Neural cell (in vitro differentiated cells): ENCODE data around the gene FABP6. TPM values are rescaled to one million over a fixed set of nuclear protein-coding genes. Genes with fewer than 3 reads are reported as not detected.

Source experiments
- H2AFZ ChIP-seq: fragments of 200-600, 300-800 bp; sonication (generic), shearing (Covaris generic); 2 replicates; pipeline ENCODE4 v1.6.0; 2014; ENCODE audit warnings: low read depth, mild to moderate bottlenecking, antibody characterized with exemption, low read length, moderate library complexity
- H3F3A ChIP-seq: fragments of 200-600 bp; shearing (Covaris generic); 2 replicates; pipeline ENCODE4 v1.6.1; 2016; ENCODE audit warnings: mild to moderate bottlenecking, moderate library complexity, mixed read lengths, antibody characterized with exemption, low read length; ENCODE audit not compliant: insufficient read depth, poor library complexity, severe bottlenecking
- H3K27ac ChIP-seq: fragments of 200-600, 300-800 bp; sonication (generic), shearing (Covaris generic); 2 replicates; pipeline ENCODE4 v1.5.1; 2014; ENCODE audit warnings: mild to moderate bottlenecking, low read length, moderate library complexity
- H3K27me3 ChIP-seq: fragments of 300-800, 200-600 bp; sonication (generic), shearing (Covaris generic); 2 replicates; pipeline ENCODE4 v1.6.0; 2014; ENCODE audit warnings: mild to moderate bottlenecking, low read depth, low read length, moderate library complexity; ENCODE audit not compliant: insufficient read depth
- H3K36me3 ChIP-seq: fragments of 300-800, 200-600 bp; sonication (generic), shearing (Covaris generic); 2 replicates; pipeline ENCODE4 v1.5.1; 2014; ENCODE audit warnings: mild to moderate bottlenecking, antibody characterized with exemption, low read length, moderate library complexity; ENCODE audit not compliant: insufficient read depth
- H3K4me2 ChIP-seq: fragments of 300-800, 200-600 bp; sonication (generic), shearing (Covaris generic); 2 replicates; pipeline ENCODE4 v1.6.0; 2014; ENCODE audit warnings: mild to moderate bottlenecking, low read length
- H3K4me3 ChIP-seq: fragments of 300-800, 200-600 bp; sonication (generic), shearing (Covaris generic); 2 replicates; pipeline ENCODE4 v1.5.1; 2014; ENCODE audit warnings: mild to moderate bottlenecking, low read length, moderate library complexity
- H3K79me2 ChIP-seq: fragments of 200-600 bp; shearing (Covaris generic); replicated peaks from 2 replicates; pipeline ENCODE4 v1.6.0; 2014; ENCODE audit warnings: mild to moderate bottlenecking, low read length, moderate library complexity; ENCODE audit not compliant: insufficient read depth
- H3K9ac ChIP-seq: fragments of 300-800, 200-600 bp; sonication (generic), shearing (Covaris generic); 2 replicates; pipeline ENCODE4 v1.6.1; 2016; ENCODE audit warnings: mild to moderate bottlenecking, low read length, mixed read lengths
- H3K9me2 ChIP-seq: fragments of 200-600 bp; shearing (Covaris generic); 2 replicates; pipeline ENCODE4 v1.6.1; 2016; ENCODE audit warnings: mild to moderate bottlenecking, low read length, mixed read lengths; ENCODE audit not compliant: insufficient read depth
- H3K9me3 ChIP-seq: fragments of 200-600, 300-800 bp; sonication (generic), shearing (Covaris generic); 2 replicates; pipeline ENCODE4 v1.6.1; 2016; ENCODE audit warnings: mild to moderate bottlenecking, mixed run types, low read length, moderate library complexity, mixed read lengths
- H4K20me1 ChIP-seq: fragments of 200-600 bp; shearing (Covaris generic); 2 replicates; pipeline ENCODE4 v1.6.1; 2016; ENCODE audit warnings: mild to moderate bottlenecking, mixed run types; ENCODE audit not compliant: insufficient read depth
- CTCF ChIP-seq: fragments of 450-650 bp; IDR thresholded peaks from 2 replicates; pipeline ENCODE4 v1.5.1; 2014; ENCODE audit warnings: antibody characterized with exemption, mild to moderate bottlenecking, moderate library complexity; ENCODE audit not compliant: poor library complexity, severe bottlenecking
- EP300 ChIP-seq: fragments of 450-650 bp; conservative IDR thresholded peaks from 2 replicates; pipeline ENCODE4 v1.6.1; 2014; ENCODE audit warnings: antibody characterized with exemption, mild to moderate bottlenecking, moderate library complexity; ENCODE audit not compliant: poor library complexity, severe bottlenecking
- EZH2 ChIP-seq: fragments of 200-600, 300-800 bp; shearing (Covaris generic), sonication (generic); IDR thresholded peaks from 2 replicates; pipeline ENCODE4 v1.6.1; 2014; ENCODE audit warnings: antibody characterized with exemption, low read length, borderline replicate concordance, mild to moderate bottlenecking; ENCODE audit not compliant: insufficient read depth, poor library complexity, severe bottlenecking
- MXI1 ChIP-seq: fragments of 450-650 bp; conservative IDR thresholded peaks from 2 replicates; pipeline ENCODE4 v1.6.1; 2014; ENCODE audit warnings: antibody characterized with exemption, mild to moderate bottlenecking; ENCODE audit not compliant: poor library complexity, severe bottlenecking
- POLR2AphosphoS5 ChIP-seq: IDR thresholded peaks from 2 replicates; pipeline ENCODE4 v1.6.1; 2012
- RAD21 ChIP-seq: fragments of 450-650 bp; conservative IDR thresholded peaks from 2 replicates; pipeline ENCODE4 v1.6.1; 2014; ENCODE audit warnings: antibody characterized with exemption, mild to moderate bottlenecking, moderate library complexity
- REST ChIP-seq: IDR thresholded peaks from 2 replicates; pipeline ENCODE4 v1.6.1; 2012; ENCODE audit warnings: borderline replicate concordance
- SMC3 ChIP-seq: fragments of 450-650 bp; conservative IDR thresholded peaks from 2 replicates; pipeline ENCODE4 v1.6.1; 2014; ENCODE audit warnings: antibody characterized with exemption, mild to moderate bottlenecking, moderate library complexity; ENCODE audit not compliant: poor library complexity
- TAF1 ChIP-seq: IDR thresholded peaks from 2 replicates; pipeline ENCODE4 v1.6.1; 2012; ENCODE audit warnings: low read depth
- polyA plus RNA-seq: library from polyadenylated mRNA; depleted of rRNA; stranded (reverse); fragments of >200 nt; gene quantifications from 2 replicates; pipeline ENCODE4 v1.2.3, GENCODE V29; 2014

The FABP6 gene
- polyA plus RNA-seq, 1 donor from 2014 or later: 3.6 TPM

DNA sequence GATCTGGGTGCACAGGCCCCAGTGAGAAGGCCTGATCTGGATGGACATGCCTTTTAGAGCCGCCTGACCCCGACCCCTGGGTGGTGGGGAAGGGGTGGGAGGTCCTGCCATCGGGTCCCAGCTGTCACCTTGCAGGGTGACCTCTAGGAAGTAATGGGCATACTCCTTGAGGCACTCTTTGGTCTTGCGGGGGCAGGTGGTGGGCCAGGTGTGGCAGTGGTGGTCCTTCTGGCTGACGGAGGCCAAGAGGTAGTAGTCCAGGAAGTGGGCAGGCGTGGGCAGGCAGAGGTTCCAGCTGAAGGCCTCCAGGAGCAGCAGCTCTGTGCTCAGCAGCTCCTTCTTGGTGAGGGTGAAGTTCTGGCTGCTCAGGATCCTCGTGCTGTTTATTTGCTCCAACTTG lies 30.0 kb downstream of the FABP6 start:
- TF ChIP-seq CTCF: no peak
- no peak for TF ChIP-seq POLR2AphosphoS5
- no peak for TF ChIP-seq TAF1
- no peak for TF ChIP-seq RAD21
- no peak for TF ChIP-seq REST
- TF ChIP-seq SMC3: no peak
- TF ChIP-seq EZH2: no peak
- no peak for TF ChIP-seq EP300
- TF ChIP-seq MXI1: no peak

DNA sequence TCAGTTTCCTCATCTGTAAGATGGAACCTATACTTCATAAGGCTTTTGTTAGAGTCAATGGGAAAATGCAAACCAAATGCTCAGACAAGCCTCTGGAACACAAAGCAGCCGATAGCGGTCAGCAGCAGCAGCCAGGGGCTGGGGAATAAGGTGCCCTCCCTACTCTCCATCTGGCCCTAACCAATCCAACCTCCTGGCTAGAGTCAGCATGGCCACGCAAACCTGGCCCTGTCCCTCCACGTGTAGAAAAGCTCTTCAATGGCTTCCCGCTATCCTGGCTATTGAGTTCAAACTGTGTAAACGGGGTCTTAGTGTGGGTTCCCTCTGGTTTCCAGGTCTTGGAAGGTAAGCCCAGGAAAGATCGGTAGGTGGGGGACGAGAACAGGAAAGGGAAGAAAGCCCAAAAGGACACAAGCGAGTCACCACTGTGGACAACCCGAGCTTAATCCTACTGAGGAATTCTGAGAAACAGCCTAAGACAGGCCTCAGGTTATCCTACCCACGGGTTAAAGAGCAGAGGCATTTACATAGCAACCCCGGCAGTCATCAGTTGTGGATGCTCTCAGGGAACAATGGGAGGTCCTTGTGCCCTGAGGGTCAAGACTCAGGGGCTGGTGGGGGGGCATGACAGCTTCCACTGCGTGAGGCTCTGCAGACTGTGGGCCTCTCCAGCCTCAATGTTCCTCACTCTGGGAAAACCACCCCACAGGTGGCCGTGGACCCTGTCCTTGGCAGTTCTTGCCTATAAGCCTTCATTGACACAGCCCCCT lies 30.9 kb downstream of the FABP6 start:
- TF ChIP-seq EP300 (no peak), MXI1 (no peak), CTCF (no peak), TAF1 (no peak), EZH2 (no peak), REST (no peak), SMC3 (no peak), POLR2AphosphoS5 (no peak), RAD21 (no peak)
- Histone ChIP-seq H3K9me2 (no peaks in the 10 kb centered on the region), H3K4me3 (no peak overlapping the region), H2AFZ (no peak overlapping the region), H4K20me1 (no peaks in the 10 kb centered on the region), H3K27me3 (no peaks in the 10 kb centered on the region), H3K4me2 (no peak overlapping the region), H3K27ac (no peak overlapping the region), H3K79me2 (no peaks in the 10 kb centered on the region), H3F3A (no peaks in the 10 kb centered on the region), H3K9me3 (no peaks in the 10 kb centered on the region), H3K36me3 (no peaks in the 10 kb centered on the region), H3K9ac (no peak overlapping the region)

More for the DNA sequence above, 30.0 kb downstream of the FABP6 start:
- Histone ChIP-seq H3K4me2 (no peak overlapping the region), H3K4me3 (no peak overlapping the region), H3K27ac (no peak overlapping the region), H3K9me3 (no peaks in the 10 kb centered on the region), H4K20me1 (no peaks in the 10 kb centered on the region), H3K9me2 (no peaks in the 10 kb centered on the region), H2AFZ (no peak overlapping the region), H3F3A (no peaks in the 10 kb centered on the region), H3K27me3 (no peaks in the 10 kb centered on the region), H3K79me2 (no peaks in the 10 kb centered on the region), H3K36me3 (no peaks in the 10 kb centered on the region), H3K9ac (no peak overlapping the region)
